GM12873 (cell line): ENCODE measurements around the gene AHI1.

Source experiments
- TF ChIP-seq, protein P1 (sequence below): IDR thresholded peaks from 2 replicates; pipeline ENCODE4 v1.5.1; 2012; ENCODE audit warnings: low read depth, mild to moderate bottlenecking, moderate library complexity, low read length, control low read depth; ENCODE audit not compliant: insufficient read depth; ENCODE audit errors: missing control alignments

AHI1 gene

DNA sequence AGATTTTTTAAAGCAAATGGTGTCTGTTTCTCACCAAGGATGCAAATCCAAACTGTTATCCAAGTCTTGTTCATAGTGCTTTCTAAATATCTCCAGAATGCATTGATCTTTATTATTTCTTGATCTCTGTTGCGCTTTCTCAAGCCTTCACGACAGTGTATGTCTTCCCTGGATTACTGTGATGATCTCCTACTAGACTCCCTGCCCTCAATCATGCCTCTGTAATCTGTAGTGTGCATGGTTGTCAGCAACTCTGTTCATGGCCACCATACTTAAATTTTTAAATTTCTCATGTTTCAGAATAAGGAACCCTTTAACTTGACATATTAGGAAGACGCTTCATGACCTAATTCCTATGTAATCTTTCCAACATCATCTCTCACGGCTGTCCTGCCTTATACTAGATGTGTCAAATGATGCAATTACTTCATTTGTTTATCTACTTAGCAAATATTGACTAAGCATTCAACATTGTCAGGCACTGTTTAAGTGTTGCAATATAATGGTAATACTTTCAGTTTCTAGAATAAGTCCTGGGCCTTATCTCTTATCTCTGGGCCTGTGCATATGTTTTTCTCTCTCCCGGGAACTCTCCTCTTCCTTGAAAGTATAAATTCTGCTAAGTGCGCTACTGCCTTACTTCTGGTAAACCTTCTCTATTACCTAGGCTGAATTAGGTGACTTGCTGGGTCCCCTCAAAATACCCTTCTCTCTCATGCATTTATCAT, 25.6 kb upstream of the AHI1 start:
- TF ChIP-seq, protein P1, sequence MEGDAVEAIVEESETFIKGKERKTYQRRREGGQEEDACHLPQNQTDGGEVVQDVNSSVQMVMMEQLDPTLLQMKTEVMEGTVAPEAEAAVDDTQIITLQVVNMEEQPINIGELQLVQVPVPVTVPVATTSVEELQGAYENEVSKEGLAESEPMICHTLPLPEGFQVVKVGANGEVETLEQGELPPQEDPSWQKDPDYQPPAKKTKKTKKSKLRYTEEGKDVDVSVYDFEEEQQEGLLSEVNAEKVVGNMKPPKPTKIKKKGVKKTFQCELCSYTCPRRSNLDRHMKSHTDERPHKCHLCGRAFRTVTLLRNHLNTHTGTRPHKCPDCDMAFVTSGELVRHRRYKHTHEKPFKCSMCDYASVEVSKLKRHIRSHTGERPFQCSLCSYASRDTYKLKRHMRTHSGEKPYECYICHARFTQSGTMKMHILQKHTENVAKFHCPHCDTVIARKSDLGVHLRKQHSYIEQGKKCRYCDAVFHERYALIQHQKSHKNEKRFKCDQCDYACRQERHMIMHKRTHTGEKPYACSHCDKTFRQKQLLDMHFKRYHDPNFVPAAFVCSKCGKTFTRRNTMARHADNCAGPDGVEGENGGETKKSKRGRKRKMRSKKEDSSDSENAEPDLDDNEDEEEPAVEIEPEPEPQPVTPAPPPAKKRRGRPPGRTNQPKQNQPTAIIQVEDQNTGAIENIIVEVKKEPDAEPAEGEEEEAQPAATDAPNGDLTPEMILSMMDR = no peak

DNA sequence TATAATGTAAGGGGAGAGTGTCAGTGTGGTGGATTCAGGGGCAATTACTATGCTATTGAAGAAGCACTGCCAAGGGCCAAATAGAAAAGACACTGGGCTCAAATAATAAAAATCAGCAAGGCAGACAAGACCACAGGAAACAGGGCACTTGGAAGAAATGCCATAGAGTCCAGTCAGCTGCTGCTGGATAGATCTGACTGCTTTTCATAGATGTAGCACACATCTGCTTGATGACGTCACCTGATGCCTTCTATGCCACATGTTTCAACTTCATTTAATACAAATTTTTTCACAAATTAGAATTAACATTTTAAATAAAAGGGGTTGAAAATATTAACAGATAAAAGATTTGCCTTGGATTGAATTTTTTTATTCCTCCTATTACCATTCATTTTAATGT, 23.9 kb upstream of the AHI1 start:
- TF ChIP-seq, protein P1 = no peak

DNA sequence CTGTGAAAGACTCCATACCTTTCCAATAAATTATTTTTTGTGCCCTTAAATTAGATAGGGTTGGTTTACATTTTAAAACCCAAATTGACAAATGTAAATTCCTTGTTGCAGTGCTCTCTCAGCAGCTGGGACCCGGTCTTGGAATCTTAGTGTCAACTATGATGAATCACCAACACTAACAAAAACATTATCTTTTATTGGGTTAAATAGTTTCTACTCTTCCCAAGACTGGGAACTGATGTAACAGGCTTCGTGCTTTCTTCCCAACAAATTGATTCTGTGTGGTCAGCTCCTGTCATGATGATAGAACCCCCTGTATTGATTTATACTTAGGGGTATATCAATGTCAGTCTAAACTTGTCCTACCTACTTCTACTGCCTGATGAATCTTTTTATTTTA, 23.2 kb upstream of the AHI1 start:
- TF ChIP-seq, protein P1 = no peak

DNA sequence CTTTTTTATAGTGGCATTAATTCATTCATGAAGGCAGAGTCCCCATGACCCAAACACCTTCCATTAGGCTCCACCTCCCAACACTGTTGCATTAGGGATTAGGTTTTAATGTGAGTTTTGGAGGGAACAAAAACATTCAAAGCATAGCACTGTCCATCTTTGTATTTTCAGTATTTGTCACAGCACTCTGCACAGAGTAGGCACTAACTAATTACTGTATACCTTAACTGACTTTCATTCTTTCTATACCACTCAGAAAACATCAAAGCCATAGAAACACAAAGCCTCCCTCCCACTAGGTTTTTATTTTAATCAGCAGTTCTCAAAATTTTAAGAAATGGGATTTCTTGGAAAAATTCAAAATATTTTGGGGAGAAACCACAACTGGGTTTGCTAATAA, 21.8 kb upstream of the AHI1 start:
- TF ChIP-seq, protein P1 = no peak

DNA sequence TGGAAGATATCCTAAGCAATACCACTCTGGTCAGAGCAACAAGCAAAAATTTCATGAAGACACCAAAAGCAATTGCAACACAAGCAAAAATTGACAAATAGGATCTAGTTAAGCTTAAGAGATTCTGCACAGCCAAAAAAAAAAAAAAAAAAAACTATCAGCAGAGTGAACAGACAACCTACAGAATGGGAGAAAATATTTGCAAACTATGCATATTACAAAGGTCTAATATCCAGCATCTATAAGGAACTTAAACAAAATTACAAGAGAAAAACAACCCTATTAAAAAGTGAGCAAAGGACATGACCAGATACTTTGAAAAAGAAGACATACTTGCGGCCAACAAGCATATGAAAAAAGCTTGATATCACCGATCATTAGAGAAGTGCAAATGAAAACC, 20.0 kb upstream of the AHI1 start:
- TF ChIP-seq, protein P1 = no peak

DNA sequence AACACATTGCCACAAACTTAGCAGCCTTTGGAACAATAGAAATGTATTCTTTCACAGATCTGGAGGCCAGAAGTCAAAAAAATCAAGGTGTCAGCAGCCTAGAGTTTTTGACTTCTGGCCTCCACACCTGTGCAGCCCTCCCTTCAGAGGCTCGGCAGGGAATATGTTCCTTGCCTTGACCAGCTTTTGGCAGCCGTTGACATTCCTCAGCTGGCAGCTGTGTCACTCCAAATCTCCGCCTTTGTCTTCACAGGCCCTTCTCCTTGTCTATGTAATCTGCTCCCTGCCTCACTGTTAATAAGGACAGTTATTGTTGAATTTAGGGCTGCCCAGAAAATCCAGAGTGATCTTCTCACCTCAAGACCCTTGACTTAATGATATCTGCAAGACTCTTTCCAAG, 17.2 kb upstream of the AHI1 start:
- TF ChIP-seq, protein P1 = no peak

DNA sequence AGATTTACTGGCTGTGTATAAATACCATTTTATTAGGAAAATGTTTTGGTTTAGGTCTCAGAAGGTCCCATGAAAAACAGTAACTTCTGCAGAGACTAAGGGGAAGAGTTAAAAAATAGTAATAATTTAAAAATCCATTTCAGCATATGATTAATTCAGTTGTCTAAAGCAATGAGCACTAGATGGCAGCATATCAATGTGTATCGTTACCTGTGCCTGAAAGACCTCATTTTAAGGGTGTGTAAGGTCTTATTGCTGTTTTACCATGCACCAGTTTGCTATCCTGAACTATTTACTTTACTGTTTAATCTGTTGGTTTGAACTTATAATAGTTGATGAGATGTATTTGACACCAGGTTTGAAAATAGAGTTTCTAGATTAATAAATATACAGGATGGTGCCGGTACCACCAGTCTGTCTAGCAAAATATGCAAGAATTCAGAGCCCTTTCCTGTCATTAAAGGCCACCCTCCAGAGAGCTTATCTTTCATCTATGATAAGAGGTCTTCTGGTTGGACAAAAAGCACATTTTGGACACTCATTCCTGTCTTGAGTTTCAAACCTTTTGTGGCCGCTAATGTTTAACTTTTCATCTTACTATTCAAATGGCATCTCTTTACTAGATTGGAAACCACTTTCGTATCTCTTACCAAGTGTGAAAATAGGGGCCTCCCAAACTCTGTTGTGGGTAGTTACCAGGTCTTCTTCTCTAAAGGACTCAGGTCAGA, 8.9 kb upstream of the AHI1 start:
- TF ChIP-seq, protein P1 = peak; percentile 58
